Tibial artery (tissue), 4 donors: ENCODE data around the gene UROS.

Experiments
- DNase-seq, 2 donors: peaks; one replicate each; pipeline ENCODE4 v3.0.0-alpha.2; 2019
- H3K27ac ChIP-seq, 2 donors: fragments of 200-600 bp; sonication (generic) in 1 of 2; 1 replicate in 1 of 2; 2 replicates in 1 of 2; pipeline ENCODE4 v1.5.1; 2018 to 2019; ENCODE audit warnings: mild to moderate bottlenecking in 1 of 2
- H3K27me3 ChIP-seq, 2 donors: fragments of 200-600 bp; sonication (generic) in 1 of 2; one replicate each; pipeline versions ENCODE4 v1.5.1 to v1.6.0; 2016 to 2019
- H3K36me3 ChIP-seq, 3 donors: fragments of 200-600 bp; sonication (generic) in 2 of 3; one replicate each; pipeline ENCODE4 v1.5.1; 2016 to 2019; ENCODE audit warnings: mild to moderate bottlenecking in 2 of 3
- H3K4me1 ChIP-seq, 4 donors: fragments of 200-600 bp; sonication (generic) in 2 of 4; 1 replicate in 3 of 4; 2 replicates in 1 of 4; pipeline ENCODE4 v1.5.1; 2016 to 2019
- H3K4me3 ChIP-seq, 2 donors: fragments of 200-600 bp; sonication (generic) in 1 of 2; 1 replicate in 1 of 2; 2 replicates in 1 of 2; pipeline ENCODE4 v1.5.1; 2018 to 2019; ENCODE audit warnings: mild to moderate bottlenecking in 2 of 2
- H3K9me3 ChIP-seq, 3 donors: fragments of 200-600 bp; sonication (generic) in 1 of 3; one replicate each; pipeline ENCODE4 v1.5.1; 2016 to 2019
- intact Hi-C: fragments of 100-400 bp; cut with DNase I; formaldehyde crosslinking; loops from one replicate; pipeline ENCODE4 v1.15.0; 2023; ENCODE audit warnings: low total_unique reads
- TF ChIP-seq, protein P1 (sequence below), 2 experiments: fragments of 200-600 bp in 1 of 2; fragments of 450-650 bp in 1 of 2; IDR thresholded peaks; one replicate each; pipeline ENCODE4 v1.5.1; 2017 to 2019; ENCODE audit warnings: antibody characterized with exemption in 2 of 2, mild to moderate bottlenecking in 1 of 2, moderate library complexity in 1 of 2

The UROS gene

DNA sequence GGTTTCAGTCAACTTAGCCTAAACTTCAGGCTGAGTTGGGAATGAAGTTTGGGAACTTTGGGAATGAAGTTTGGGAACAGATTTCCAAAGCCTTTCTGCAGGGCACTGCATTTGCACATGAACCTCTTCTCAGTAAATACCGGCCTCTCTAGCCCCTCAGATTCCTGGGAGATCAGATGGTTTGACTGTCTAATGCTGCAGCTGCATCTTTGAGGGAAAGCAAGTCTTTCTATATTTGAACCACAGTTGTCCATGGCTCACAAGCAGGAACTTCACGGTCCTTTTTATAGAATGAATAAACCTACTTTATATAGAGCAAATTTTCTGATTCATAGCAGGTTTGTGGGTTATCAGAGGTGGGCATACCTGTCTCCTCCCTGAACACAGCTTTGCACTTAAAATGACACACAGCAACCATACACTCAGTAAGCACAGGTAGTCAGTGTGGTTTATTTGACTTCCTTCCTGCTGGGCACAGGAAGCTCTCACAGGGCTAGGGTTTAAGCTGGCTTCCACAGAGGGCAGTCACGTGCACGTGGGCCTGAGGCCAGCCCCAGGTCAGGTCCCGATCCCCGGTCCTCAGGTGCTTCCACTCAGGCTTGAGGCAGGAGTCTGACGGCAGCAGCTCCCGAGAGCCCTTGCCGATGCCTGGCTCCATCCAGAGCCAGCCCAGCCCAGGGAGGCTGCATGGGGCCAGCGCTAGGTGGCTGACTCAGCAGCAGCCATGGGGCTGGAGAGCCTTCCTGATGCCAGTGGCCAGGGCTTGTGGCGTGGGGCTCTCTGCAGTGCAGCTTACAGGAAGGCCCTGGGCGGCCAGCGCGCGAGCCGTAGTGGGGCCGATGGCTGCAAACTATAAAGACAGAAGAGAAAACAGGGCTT lies 34.7 kb downstream of the UROS start:
- TF ChIP-seq, protein P1, sequence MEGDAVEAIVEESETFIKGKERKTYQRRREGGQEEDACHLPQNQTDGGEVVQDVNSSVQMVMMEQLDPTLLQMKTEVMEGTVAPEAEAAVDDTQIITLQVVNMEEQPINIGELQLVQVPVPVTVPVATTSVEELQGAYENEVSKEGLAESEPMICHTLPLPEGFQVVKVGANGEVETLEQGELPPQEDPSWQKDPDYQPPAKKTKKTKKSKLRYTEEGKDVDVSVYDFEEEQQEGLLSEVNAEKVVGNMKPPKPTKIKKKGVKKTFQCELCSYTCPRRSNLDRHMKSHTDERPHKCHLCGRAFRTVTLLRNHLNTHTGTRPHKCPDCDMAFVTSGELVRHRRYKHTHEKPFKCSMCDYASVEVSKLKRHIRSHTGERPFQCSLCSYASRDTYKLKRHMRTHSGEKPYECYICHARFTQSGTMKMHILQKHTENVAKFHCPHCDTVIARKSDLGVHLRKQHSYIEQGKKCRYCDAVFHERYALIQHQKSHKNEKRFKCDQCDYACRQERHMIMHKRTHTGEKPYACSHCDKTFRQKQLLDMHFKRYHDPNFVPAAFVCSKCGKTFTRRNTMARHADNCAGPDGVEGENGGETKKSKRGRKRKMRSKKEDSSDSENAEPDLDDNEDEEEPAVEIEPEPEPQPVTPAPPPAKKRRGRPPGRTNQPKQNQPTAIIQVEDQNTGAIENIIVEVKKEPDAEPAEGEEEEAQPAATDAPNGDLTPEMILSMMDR (IDR thresholded peaks at IDR 0.05): no peak
- no peak for DNase-seq
- Histone ChIP-seq H3K27ac (no peak overlapping the region), H3K4me3 (no peak overlapping the region), H3K27me3 (no peaks in the 10 kb centered on the region), H3K9me3 (no peaks in the 10 kb centered on the region), H3K4me1 (no peaks in the 10 kb centered on the region), H3K36me3 (peaks cover 19 to 49% (median 34%) of the 10 kb centered on the region in 3 donors)
- intact Hi-C loops: no loop called here

DNA sequence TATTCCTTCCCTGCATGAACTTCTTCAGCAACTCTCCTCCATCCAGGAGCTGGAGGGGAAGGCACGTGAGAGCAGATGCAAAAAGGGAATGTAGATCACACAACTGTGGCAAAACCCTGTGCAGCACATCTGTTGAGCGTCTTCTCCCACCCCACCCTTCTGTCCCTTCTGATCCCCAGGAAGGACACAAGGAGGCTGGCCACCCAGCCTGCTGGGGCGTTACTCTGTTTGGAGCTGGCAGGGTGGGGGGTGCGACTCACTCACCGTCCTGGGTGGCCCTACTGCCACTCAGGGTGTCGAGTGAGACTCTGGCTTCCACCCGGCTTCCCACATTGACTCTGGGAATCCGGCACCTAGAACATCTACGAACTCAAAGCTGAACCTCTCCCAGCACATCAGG lies 37.3 kb downstream of the UROS start:
- TF ChIP-seq, protein P1 (IDR thresholded peaks at IDR 0.05): no peak
- intact Hi-C loops: no loop called here
- no peak for DNase-seq

DNA sequence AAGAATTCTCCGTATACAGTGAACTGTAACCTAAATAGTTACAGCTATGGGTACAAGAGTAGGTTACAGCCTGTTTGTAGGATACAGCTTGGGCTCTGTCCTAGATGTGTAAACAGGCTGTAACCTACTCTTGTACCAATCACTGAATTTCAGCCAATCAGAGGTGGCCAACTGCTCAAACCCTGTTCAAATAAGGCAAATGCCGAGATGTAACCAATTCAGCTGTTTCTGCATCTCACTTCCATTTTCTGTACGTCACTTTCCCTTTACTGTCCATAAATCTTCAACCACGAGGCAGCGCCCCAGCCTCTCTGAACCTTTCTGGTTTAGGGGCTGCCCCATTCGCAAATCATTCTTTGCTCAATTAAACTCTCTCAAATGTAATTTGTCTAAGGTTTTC lies 39.1 kb downstream of the UROS start:
- intact Hi-C loops: no loop called here
- H3K4me1 ChIP-seq: no peaks in the 10 kb centered on the region
- DNase-seq: no peak
- TF ChIP-seq, protein P1 (IDR thresholded peaks at IDR 0.05): no peak
- peaks cover 9 to 26% (median 10%) of the 10 kb centered on the region in 3 donors for H3K36me3 ChIP-seq
- H3K27me3 ChIP-seq: no peaks in the 10 kb centered on the region
- H3K9me3 ChIP-seq: no peaks in the 10 kb centered on the region
- H3K27ac ChIP-seq: no peak overlapping the region
- no peak overlapping the region for H3K4me3 ChIP-seq

More for the DNA sequence above, 37.3 kb downstream of the UROS start:
- Histone ChIP-seq H3K9me3 (no peaks in the 10 kb centered on the region), H3K36me3 (peaks cover 14 to 37% (median 14%) of the 10 kb centered on the region in 3 donors), H3K4me3 (no peak overlapping the region), H3K27me3 (no peaks in the 10 kb centered on the region), H3K4me1 (no peaks in the 10 kb centered on the region), H3K27ac (no peak overlapping the region)

DNA sequence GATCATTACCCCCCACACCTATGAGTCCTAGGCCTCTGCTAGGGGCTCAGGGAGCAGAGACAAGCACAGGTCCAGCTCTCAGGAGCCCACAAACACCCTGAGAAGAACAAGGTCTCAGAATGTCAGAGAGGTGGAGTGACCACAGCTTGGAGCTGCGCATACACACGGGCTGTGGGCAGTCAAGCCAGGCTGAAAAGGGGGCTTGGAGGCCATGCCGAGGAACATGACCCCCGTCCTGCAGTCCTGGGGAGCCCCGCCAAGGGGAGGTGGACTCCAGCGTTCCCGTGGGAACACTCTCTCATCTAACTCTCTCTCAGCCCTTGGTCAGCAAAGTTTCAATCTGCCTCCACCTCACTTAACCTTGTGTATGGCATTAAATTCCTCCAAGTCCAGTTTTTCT lies 39.6 kb downstream of the UROS start:
- H3K4me1 ChIP-seq: no peaks in the 10 kb centered on the region
- DNase-seq: no peak
- no peaks in the 10 kb centered on the region for H3K9me3 ChIP-seq
- H3K4me3 ChIP-seq: no peak overlapping the region
- no peak overlapping the region for H3K27ac ChIP-seq
- intact Hi-C loops: no loop called here
- TF ChIP-seq, protein P1 (IDR thresholded peaks at IDR 0.05): no peak
- peaks cover 4 to 20% (median 5%) of the 10 kb centered on the region in 3 donors for H3K36me3 ChIP-seq
- H3K27me3 ChIP-seq: no peaks in the 10 kb centered on the region

DNA sequence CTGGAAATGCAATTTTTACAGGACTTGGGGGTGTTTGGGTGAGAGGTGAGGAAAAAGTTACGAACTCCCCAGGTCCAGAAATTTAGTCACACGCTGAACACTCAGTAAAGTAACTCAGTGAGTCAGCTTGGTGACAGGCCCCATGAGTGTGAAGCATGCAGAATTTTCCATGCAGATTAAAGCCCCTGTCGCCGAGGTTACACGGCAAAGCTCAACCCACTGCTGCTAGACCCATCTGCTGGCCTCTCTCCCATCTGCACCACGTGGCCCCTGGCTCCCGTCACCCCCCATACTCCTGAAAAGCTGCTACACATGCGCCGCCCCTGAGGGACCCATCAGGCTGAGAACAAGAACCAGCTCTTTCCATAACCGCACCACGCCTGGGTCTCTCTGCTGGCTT lies 40.4 kb downstream of the UROS start:
- Histone ChIP-seq H3K27me3 (no peaks in the 10 kb centered on the region), H3K27ac (no peak overlapping the region), H3K4me3 (no peak overlapping the region), H3K36me3 (peaks cover 0 to 13% (median 0%) of the 10 kb centered on the region in 3 donors), H3K9me3 (no peaks in the 10 kb centered on the region), H3K4me1 (no peaks in the 10 kb centered on the region)
- no peak for DNase-seq
- intact Hi-C loops: no loop called here
- TF ChIP-seq, protein P1 (IDR thresholded peaks at IDR 0.05): no peak
